NCI-H460 (cell line): ENCODE data around the gene EPSTI1. TPM values are rescaled to one million over a fixed set of nuclear protein-coding genes. Genes with fewer than 3 reads are reported as not detected.
"Not testable (repeated sequence)": the region's sequence is repeated elsewhere in the genome, so short reads cannot be mapped to it uniquely, and the experiment has no call there.

Experiments used
- DNase-seq: peaks from one replicate; pipeline ENCODE4 v3.0.0-alpha.2; 2016; ENCODE audit warnings: low read depth; ENCODE audit errors: extremely low read depth
- polyA plus RNA-seq: library from polyadenylated mRNA; depleted of rRNA; stranded (reverse); fragments of >200 nt; gene quantifications from 2 replicates; pipeline ENCODE4 v1.2.3, GENCODE V29; 2014; cell fraction: nucleus; rRNA removed
- total RNA-seq: library from RNA; depleted of rRNA; stranded (reverse); fragments of >200 nt; shearing (Covaris generic); gene quantifications from 2 replicates; pipeline ENCODE4 v1.2.3, GENCODE V29; 2014; rRNA removed

The EPSTI1 gene, protein sequence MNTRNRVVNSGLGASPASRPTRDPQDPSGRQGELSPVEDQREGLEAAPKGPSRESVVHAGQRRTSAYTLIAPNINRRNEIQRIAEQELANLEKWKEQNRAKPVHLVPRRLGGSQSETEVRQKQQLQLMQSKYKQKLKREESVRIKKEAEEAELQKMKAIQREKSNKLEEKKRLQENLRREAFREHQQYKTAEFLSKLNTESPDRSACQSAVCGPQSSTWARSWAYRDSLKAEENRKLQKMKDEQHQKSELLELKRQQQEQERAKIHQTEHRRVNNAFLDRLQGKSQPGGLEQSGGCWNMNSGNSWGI
- total RNA-seq: 4.9 and 6.0 TPM in 2 replicates
- 2.3 and 6.4 TPM in 2 replicates for polyA plus RNA-seq

GRCh38 chr13:42991898-42992763, at the start of gene EPSTI1:
TSS of gene EPSTI1 (minus strand) at chr13:42992241. CDS start at chr13:42992165, 76 bp downstream.
- DNase-seq: no peak

DNA sequence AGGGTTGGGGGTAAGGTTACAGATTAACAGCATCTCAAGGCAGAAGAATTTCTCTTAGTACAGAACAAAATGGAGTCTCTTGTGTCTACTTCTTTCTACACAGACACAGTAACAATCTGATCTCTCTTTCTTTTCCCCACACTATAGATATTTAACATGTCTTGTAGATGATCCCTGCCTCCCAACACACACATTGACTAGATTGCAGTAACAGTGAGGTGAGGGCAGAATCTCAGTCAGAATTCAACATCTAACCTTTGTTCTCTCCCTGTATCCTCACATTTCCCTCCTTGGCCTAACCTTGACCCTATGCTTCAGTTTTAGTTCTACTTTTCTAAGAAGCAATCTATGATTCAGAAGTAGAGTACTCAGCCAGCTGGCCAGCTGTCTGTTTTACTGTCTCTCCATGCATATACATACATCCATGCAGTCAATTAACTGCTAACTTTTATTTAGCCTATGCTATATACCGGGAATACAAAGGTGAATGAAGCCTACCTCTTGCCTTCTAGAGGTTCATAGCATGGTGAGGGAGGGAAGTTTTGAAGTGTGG, 49.4 kb upstream of the EPSTI1 start:
- DNase-seq: no peak

- DNase-seq: not testable (repeated sequence)
Observed at GRCh38 chr13:43040581-43041368, 48.7 kb upstream of the EPSTI1 start.

- no peak for DNase-seq
Observed at GRCh38 chr13:43039966-43040365, 47.9 kb upstream of the EPSTI1 start.

GRCh38 chr13:43036351-43037250, 44.6 kb upstream of the EPSTI1 start:
- no peak for DNase-seq

DNA sequence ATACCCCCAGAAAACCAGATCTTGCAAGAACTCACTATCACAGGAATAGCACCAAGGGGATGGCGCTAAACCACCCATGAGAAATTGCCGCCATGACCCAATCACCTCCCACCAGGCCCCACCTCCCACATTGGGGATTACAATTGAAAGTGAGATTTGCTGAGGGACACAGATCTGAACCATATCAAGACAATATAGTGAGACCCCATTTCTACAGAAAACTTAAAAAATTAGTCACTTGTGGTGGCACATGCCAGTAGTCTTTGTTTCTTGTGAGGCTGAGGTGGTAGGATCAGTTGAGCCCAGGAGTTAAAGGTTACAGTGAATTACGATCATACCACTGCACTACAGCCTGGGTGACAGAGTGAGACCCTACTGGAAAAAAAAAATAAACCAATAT, 41.0 kb upstream of the EPSTI1 start:
- no peak for DNase-seq

GRCh38 chr13:43031881-43032280, 39.8 kb upstream of the EPSTI1 start:
- no peak for DNase-seq

GRCh38 chr13:43030548-43030947, 38.5 kb upstream of the EPSTI1 start:
- no peak for DNase-seq

GRCh38 chr13:43026262-43026661, 34.2 kb upstream of the EPSTI1 start:
- no peak for DNase-seq

DNA sequence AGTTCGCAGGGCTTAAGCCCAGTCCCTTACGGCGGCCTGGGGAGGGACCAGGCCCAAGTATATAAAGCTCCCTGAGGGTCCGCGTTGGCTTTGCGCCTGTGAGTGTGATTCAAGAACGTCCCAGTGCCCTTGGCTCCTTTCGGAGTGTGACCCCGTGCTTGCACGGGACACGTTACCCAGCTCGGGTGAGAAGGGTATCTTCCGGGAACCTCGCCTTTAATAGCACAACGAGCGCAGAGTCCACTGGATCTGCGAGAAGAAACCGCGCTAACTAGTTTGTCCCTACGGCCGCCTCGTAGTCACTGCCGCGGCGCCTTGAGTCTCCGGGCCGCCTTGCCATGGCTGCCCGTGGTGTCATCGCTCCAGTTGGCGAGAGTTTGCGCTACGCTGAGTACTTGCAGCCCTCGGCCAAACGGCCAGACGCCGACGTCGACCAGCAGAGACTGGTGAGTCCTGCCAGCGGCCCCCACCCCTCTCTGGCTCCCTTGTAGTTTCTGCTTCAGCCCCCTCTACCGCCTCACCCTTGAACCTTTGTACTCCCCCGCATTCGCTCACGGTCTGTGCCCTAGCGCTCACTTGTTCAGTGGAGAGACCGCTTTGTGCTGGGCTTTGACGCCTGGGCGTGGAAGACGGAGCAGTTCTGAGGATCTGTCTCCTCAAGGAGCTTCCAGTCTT, 31.4 kb upstream of the EPSTI1 start, which contains the start of gene DNAJC15:
DNAJC15 (plus strand) TSS at position 298 of the 675 bp plus-strand sequence; CDS start at position 339, 41 bp downstream.
- peak; percentile 46 for DNase-seq

GRCh38 chr13:43022934-43023288, 30.9 kb upstream of the EPSTI1 start:
- no peak for DNase-seq

DNA sequence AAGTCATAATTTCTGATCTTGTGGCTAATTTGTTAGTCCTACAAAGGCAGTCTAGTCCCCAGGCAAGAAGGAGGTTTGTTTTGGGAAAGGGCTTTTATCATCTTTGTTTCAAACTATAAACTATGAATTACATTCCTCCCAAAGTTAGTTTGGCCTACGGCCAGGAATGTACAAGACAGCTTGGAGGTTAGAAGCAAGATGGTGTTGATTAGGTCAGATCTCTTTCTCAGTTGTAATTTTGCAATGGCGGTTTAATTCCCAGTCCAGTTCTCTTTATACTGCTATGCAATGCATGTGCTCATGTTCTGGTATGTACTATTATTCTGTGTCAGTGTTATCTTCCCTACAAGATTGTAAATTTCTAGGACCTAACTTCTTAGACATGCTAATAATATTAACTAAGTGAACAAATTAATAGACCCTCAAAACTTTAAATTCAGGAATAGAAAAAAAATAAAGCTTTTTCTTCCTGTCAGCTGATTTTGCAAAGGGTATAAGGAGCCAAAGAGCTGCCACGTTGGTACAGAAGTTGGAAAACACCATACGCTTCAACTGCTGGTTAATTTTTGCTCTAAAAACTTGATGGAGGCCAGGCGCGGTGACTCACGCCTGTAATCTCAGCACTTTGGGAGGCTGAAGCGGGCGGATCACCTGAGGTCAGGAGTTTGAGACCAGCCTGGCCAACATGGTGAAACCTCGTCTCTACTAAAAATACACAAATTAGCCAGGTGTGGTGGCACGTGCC, 30.1 kb upstream of the EPSTI1 start:
- DNase-seq: no peak

GRCh38 chr13:43020794-43021193, 28.8 kb upstream of the EPSTI1 start:
- no peak for DNase-seq

DNA sequence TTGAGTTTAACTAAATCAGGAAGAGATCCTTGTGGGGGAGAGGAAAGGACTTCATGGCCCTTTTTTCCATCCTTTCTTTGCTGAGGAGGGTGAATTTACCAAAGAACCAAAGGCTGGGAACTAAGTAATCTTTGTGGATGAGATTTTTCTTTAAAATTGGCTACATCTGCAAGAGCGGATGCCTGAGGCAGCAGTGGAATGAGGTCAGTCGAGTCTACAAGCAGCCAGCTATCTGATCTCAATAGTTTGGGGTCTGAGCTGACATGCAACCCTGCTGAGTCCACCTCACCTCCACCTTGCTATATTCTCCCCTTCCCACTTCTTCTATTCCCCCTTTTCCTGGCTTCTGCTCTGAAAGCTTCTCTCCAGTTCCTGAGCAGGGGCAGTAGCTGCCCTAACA, 27.8 kb upstream of the EPSTI1 start:
- no peak for DNase-seq

DNA sequence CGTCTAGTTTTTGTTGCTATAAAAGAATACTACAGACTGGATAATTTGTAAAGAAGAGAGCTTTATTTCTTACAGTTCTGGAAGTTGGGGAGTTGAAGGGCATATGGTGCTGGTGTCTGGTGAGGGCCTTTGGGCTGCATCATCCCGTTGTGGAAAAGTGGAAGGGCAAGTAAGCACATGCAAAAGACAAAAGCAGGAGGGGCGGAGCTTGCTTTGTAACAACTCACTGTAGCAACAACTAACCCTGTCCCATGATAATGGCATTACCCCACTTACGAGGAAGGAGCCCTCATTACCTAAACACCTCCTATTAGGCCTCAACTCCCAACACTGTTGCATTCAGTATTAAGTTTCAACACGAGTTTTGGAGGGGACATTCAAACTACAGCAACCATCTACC, 24.2 kb upstream of the EPSTI1 start:
- DNase-seq: no peak

DNA sequence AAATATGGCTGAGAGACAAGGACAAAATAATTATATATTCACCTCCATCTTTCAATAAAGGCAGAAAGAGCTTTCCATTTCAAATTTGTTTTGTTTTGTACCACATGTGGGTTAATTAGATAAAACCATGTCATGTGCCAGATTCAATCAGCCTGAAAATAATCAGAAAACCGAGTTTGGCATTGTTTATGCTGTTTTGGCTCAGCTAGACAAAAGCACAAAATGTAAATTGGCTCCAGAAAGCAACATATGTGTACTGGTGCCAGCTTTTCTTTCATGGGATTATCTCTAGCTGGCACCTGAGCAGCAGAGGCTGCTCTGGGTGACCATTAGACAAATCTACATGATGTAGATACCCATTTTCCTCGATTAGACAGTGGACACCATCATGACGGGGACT, 22.1 kb upstream of the EPSTI1 start:
- DNase-seq: no peak

DNA sequence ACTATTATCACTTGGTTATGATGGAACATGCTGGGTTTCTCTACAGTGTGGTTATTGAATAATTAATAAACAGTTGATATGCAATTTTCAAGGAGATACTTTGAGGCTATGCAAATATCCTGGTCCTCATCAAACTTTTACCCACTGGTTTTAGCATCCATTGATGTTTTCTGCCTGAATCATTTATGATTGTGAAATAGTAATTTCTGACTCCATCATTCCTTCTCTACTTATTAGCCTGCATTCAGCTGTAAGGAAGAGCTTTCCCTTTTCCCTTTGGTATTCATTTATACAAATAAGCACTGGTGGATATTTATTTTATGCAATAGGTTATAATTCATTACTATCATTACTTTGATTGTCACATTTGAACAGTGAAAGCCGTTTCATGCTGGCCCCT, 17.5 kb upstream of the EPSTI1 start:
- no peak for DNase-seq

- DNase-seq: no peak
Observed at GRCh38 chr13:43008596-43008995, 16.6 kb upstream of the EPSTI1 start.
